GM19023 (cell line): ENCODE data around the gene MCM5.
"Not testable (repeated sequence)": the region's sequence is repeated elsewhere in the genome, so short reads cannot be mapped to it uniquely, and the experiment has no call there.

Experiments used
- ATAC-seq: cut with Tn5 transposase; IDR thresholded peaks from one replicate; pipeline ENCODE4 v1.9.1; 2021; ENCODE audit warnings: mild to moderate bottlenecking, moderate library complexity; ENCODE audit not compliant: unreplicated experiment

MCM5 gene

DNA sequence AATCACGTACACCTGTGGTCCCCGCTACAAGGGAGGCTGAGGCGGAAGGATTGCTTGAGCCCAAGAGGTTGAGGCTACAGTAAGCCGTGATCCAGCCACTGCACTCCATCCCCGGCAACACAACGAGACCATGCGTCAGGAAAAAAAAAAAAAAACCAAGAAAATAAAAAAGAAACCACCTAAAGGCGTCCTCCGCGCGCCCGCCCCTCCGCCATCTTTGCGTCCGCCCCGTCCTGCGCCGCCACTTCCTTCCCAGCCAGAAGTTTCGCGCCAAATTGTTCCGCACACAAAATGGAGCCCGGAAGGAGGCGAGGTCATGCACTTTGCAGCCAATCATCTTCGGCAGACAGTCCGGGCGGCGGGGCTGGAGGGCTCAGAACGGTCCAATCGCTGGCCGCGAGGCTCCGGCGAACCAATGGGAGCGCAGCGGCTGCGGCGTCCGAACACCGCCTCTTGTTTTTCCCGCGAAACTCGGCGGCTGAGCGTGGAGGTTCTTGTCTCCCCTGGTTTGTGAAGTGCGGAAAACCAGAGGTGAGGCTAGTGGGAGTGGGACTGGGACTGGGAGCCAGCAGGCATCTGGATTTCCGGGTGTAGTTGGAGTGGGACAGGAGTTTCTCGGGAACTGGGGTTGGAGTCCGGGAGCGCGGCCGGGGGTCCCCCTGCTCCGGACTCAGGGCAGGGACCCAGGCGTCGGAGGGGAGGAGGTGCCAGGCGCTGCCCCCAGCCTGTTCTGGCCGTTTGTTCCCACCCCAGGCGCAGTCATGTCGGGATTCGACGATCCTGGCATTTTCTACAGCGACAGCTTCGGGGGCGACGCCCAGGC, at the start of gene MCM5:
MCM5 (plus strand) TSS at position 463 of the 823 bp plus-strand sequence; CDS start at position 762, 299 bp downstream.
- ATAC-seq = peak; percentile 94

DNA sequence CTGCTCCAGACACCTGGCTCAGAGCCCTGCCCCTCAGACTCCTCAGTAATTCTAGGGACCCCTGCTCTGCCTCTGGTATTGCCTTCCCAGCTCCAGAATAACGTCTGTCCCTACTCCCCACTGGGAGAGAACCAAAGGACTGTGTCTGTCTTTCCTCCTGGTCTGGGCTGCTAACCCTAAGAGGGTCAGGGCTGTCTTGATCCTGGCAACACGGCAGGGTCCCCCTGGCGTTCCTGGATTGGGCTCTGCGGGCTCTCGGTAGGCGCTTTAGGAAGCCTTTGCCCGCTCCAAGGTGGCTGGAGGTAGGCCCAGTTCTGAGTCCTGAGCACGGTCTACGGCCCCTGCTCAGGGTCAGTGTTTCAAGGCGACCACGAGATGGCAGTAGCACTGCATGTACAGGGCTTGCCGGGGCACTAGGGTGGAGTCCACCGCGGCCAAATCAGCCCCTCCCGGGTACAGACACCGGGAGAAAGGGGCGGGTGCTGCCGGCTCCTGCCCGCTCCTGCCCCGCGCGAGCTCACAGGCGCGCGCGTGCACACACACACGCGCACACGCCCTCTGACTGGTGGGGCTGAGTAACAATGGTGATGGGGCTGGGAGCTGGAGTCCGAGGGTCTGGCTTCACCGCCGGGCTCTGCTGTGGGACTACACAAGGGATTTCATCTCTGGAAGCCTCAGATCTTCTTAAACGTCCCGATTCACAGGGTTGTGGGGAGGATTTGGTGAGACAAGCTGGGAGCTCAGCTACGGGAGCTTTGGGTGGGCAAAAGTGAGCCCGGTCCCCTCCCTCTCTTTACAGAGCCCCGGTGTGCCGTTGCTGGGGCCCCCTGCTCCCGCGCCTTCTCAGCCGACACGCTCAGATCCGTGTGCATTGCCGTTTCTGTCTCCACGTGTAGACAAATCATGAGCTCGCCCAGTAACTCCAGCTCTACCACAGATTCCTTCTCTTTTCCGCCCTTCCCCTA, 49.1 kb upstream of the MCM5 start:
- peak; percentile 87 for ATAC-seq

GRCh38 chr22:35352214-35353111, 47.5 kb upstream of the MCM5 start:
- ATAC-seq = no peak

DNA sequence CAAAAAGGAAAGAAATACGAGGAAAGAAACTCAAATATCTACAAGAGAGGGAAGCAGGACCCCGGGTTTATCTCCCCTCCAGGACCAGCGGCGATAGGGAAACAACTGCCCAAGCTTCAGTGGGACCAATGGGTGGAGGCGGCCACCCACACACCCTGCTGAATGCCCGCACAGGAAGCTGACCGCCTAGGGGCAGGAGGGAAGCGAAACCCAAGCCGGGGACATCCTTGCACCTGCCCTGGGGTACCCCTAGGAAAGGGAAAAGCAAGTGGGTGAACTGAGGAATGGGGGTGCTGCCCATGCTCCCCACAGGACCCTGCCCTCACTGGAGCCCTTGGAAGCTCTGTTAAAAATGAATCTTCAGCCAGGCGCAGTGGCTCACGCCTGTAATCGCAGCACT, 46.6 kb upstream of the MCM5 start:
- ATAC-seq = no peak

DNA sequence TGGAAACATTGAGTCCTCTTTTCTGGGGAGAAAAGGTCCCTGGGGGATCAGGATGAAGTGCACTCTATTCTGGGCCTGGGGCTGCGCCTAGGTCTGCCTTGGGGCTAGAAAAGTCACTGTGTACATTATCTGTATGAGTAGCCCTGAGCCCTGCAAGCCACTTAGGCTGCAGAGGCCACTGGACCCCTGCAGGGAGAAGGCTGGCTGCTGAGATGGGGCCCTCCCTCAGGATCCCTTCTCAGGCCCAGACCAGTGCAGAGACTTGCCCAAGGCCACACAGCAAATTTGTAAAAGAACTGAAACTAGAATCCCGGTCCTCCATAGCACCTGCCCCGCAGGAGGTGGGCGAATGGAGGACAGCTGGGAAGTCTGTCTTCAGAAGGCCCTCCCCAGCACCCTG, 45.9 kb upstream of the MCM5 start:
- no peak for ATAC-seq

DNA sequence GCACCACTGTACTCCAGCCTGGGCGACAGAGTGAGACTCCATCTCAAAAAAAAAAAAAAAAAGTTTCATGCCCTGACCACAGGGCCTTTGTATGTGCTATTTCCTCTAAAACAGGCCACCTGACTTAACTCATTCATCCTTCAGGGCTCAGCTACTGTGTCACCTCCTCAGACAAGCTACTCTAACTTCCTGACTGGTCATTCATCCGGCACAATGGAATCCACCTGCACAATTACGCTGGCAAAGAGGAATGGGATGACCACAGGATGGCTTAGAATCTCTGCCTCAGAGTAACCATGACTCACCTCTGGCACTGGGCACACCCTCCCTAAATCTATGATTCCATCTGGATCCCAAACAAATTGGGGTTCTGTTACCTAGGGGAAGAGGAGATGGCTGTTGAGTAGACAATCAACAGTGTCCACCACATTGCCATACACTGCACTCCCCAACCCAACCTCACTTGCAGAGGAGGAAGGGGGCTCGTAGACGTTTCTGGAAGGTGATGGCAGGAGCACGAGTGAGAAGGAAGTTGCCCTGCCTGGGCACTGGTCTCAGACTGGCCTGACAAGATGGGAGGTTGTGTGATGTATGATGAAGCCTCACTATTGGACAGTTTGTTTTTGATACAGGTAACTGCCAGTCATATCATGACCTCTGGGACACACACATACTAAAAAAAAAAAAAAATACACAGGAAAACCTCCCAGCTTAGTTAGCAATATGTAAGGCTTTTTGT, 41.9 kb upstream of the MCM5 start:
- ATAC-seq = no peak

- ATAC-seq = no peak
Measured at GRCh38 chr22:35359380-35360065, 40.4 kb upstream of the MCM5 start.

- ATAC-seq = no peak
Measured at GRCh38 chr22:35361001-35361558, 38.9 kb upstream of the MCM5 start.

DNA sequence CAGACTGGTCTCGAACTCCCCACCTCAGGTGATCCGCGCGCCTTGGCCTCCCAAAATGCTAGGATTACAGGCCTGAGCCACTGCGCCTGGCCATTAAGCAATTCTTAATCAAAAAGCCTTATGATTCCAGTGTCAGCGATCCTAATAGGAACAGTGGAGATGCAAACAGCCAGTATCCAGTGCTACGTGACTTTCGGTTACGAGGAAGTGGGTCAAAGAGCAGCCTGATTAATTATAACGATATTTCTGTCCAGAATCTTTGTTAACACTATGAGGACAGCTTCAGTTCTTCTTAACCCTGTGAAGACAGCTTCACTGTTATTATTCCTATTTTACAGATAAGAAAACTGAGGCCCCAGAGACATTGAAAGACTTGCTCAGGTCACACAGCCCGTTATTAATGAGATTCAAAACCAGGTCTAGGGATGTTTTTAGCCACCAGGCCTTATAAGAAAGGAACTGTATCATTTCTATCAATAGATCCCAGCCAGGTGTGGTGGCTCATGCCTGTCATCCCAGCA, 36.3 kb upstream of the MCM5 start:
- no peak for ATAC-seq

DNA sequence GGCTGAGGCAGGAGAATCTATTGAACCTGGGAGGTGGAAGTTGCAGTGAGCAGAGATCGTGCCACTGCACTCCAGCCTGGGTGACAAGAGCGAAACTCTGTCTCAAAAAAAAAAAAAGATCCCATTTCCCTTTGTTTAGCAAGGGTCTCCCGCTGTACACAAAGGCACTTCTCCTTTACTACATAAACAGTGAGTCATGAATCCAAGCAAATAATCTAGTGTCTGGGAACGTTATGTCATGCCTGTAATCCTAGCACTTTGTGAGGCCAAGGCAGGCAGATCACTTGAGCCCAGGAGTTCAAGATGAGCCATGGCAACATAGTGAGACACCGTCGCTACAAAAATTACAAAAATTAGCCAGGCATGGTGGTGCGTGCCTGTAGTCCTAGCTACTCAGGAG, 35.7 kb upstream of the MCM5 start:
- ATAC-seq = not testable (repeated sequence)

DNA sequence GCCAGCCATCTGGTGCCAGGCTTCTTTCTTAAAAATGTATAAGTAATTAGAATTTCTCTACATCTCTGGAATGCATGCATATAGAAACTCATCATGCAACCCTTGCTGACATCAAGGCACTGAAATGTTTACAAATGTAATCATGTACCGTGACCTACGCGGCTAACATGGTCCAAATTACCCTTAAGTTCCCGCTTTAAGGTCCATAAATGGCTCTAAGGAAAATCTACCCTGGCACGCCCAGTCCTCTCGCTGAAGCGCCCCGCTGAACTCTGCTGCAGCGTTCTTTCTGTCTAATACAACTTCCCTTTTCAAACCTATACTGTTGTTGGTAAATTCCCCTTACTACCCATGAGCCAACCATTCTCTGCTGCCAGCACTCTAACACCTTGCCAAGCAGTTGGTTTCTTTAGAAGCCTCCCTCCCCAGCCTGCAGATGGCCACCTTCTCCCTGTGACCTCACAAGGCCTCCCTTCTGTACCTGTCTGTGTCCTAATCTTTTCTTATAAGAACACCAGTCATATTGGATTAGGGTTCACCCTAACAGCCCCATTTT, 32.5 kb upstream of the MCM5 start:
- ATAC-seq = no peak

DNA sequence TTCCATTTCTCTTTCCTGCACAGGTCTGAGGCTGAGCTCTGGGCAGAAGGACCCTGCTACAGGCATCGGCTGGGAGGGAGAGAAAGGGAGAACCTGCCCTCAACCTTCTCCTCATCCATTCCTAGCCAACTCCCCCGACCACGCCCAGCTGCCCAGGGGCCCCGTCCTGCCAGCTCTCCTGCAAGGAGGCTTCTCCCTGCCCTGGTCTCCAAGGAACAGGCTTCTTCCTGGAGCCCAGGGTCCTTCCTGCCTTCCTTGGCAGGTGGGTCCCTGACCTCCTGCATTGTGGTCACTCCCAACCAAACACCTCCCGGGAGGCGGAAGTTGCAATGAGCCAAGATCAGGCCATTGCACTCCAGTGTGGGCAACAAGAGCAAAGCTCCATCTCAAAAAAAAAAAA, 31.6 kb upstream of the MCM5 start:
- no peak for ATAC-seq

DNA sequence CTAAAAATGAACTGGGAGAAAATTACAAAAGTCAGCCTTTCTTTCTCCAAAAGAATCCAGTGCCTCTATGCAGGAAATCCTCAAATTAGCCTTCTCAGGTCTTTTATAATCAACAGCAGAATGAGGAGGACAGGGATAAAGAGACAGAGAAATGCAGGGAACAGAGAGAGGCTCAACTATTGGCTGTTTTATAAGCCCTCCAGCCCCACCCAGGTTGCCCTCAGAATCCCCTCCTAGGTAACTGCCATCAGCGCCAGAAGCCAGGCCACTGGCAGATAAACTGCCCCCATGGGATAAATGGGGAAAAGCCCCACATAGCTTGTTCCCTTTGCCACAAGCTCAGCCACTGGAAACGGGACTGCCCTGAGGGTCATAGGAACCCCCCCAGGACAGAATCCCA, 29.9 kb upstream of the MCM5 start:
- ATAC-seq = no peak

- ATAC-seq = no peak
Measured at GRCh38 chr22:35373781-35374180, 26.2 kb upstream of the MCM5 start.

DNA sequence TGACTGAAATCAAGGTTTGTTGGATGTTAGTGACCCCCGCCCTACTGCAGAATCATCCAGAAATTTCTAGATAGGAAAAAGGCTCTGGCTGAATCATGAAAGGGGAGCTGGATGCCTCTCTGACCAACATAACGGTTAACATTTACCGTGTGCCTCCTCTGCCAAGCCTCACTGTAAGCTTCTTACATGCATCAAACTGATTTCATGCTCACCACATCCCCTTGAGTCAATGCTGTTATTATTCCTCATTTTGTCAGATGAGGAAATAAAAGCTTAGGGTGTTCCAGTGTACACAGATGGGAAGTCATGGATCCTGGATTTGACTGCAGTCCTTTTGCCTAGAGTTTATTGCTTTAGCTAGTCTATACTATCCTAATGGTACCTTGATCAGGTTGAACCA, 24.9 kb upstream of the MCM5 start:
- no peak for ATAC-seq

- no peak for ATAC-seq
Measured at GRCh38 chr22:35375526-35375925, 24.4 kb upstream of the MCM5 start.

GRCh38 chr22:35376728-35377472, 23.0 kb upstream of the MCM5 start:
- ATAC-seq = peak; percentile 50

DNA sequence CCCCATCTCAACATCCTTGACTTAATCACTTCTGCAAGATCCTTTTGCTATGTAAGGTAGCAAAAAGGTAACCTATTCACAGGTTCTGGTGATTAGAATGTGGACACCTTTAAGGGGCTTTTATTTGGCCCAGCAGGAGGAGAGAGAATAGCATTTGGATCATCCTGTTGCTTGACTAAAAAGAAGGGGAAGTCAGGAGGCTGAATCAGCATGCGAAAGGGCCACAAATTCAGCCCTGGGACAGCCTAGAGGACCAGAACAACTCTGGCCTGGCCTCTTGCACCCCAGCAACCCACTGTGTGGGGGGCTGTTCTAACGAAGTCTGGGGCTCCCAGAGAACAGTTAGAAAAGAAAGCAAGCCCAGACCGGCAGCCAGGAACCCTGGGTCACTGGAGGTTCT, 22.2 kb upstream of the MCM5 start:
- no peak for ATAC-seq
